ENCODE measurements around the gene PPM1H.

- no peak for TF ChIP-seq CTCF (IDR thresholded peaks at IDR 0.05; ENCODE audit: borderline replicate concordance, extremely low read depth, low read length, poor library complexity, severe bottlenecking)
- TF ChIP-seq EZH2 (IDR thresholded peaks at IDR 0.05; ENCODE audit: borderline replicate concordance, low read depth, low read length, severe bottlenecking), result no peak
These were observed 148.9 kb downstream of the PPM1H start for GRCh38 chr12:62785941-62786559.
